Measurements from ENCODE around the gene DCTN4.
A peak's percentile ranks its signal among the peaks of the same experiment; 100 is the strongest.

The DCTN4 gene

GRCh38 chr5:150731669-150732242, 27.1 kb downstream of the DCTN4 start:
- DNase-seq: no peak

GRCh38 chr5:150729859-150730258, 29.0 kb downstream of the DCTN4 start:
- DNase-seq: no peak

- no peak for DNase-seq
These were observed 35.0 kb downstream of the DCTN4 start for GRCh38 chr5:150723845-150724244.

GRCh38 chr5:150710165-150710564, 48.7 kb downstream of the DCTN4 start:
- no peak for DNase-seq

GRCh38 chr5:150706776-150707390, 51.9 kb downstream of the DCTN4 start:
- no peak for DNase-seq

- no peak for DNase-seq
These were observed 55.1 kb downstream of the DCTN4 start for GRCh38 chr5:150703762-150704161.

- DNase-seq: peak; percentile 85
These were observed 58.0 kb downstream of the DCTN4 start, which contains the start of gene RBM22 for GRCh38 chr5:150700594-150701377. TSS of gene RBM22 (minus strand) at chr5:150701062. CDS start at chr5:150700985, 77 bp downstream.

- DNase-seq: no peak
These were observed 58.6 kb downstream of the DCTN4 start for GRCh38 chr5:150700246-150700593.

- no peak for DNase-seq
These were observed 64.2 kb downstream of the DCTN4 start for GRCh38 chr5:150694612-150695011.

- DNase-seq: no peak
These were observed 66.5 kb downstream of the DCTN4 start for GRCh38 chr5:150692276-150692675.

- no peak for DNase-seq
These were observed 68.1 kb downstream of the DCTN4 start for GRCh38 chr5:150690760-150691159.

- DNase-seq: no peak
These were observed 69.7 kb downstream of the DCTN4 start for GRCh38 chr5:150689120-150689519.

- DNase-seq: no peak
These were observed 82.2 kb downstream of the DCTN4 start for GRCh38 chr5:150676578-150676977.

- no peak for DNase-seq
These were observed 83.7 kb downstream of the DCTN4 start for GRCh38 chr5:150675069-150675468.

GRCh38 chr5:150674341-150674821, 84.4 kb downstream of the DCTN4 start:
- DNase-seq: no peak

- no peak for DNase-seq
These were observed 85.9 kb downstream of the DCTN4 start for GRCh38 chr5:150672884-150673275.

GRCh38 chr5:150672237-150672883, 86.5 kb downstream of the DCTN4 start:
- DNase-seq: no peak

- no peak for DNase-seq
These were observed 87.1 kb downstream of the DCTN4 start for GRCh38 chr5:150671509-150672236.

GRCh38 chr5:150670948-150671310, 87.9 kb downstream of the DCTN4 start:
- no peak for DNase-seq

GRCh38 chr5:150670275-150670947, 88.4 kb downstream of the DCTN4 start:
- DNase-seq: no peak

GRCh38 chr5:150665044-150665443, 93.8 kb downstream of the DCTN4 start:
- no peak for DNase-seq

GRCh38 chr5:150663936-150664335, 94.9 kb downstream of the DCTN4 start:
- no peak for DNase-seq

Data from activated CD4-positive, CD25-positive, alpha-beta regulatory T cell treated with anti-CD3 and anti-CD28 coated beads, Interleukin-2, amount 50 U/mL, for 72 hours (primary cell).